GM23338 (cell line): ENCODE results near the gene ZFYVE28. TPM values are rescaled to one million over a fixed set of nuclear protein-coding genes. Genes with fewer than 3 reads are reported as not detected.

ENCODE experiments used
- ATAC-seq: fragments of 200-7000 bp; cut with Tn5 transposase; 3 replicates; pipeline ENCODE4 v1.9.1; 2020
- DNase-seq: peaks from one replicate; pipeline ENCODE4 v3.0.0-alpha.2; 2015; ENCODE audit warnings: low spot score
- H2AFZ ChIP-seq: fragments of 200-600 bp; sonication (generic); 2 replicates; pipeline ENCODE4 v1.8.0; 2016; ENCODE audit warnings: antibody characterized with exemption, mild to moderate bottlenecking, moderate library complexity
- H3F3A ChIP-seq: fragments of 200-600 bp; sonication (generic); replicated peaks from 2 replicates; pipeline ENCODE4 v1.8.0; 2017; ENCODE audit warnings: antibody characterized with exemption, mixed run types, low read depth
- H3K27ac ChIP-seq: fragments of 200-600 bp; sonication (generic); 2 replicates; pipeline ENCODE4 v1.6.1; 2016; ENCODE audit warnings: low read depth
- H3K27me3 ChIP-seq: fragments of 200-600 bp; sonication (generic); 2 replicates; pipeline ENCODE4 v1.8.0; 2016; ENCODE audit warnings: mild to moderate bottlenecking, mixed run types, moderate library complexity; ENCODE audit not compliant: insufficient read depth
- H3K36me3 ChIP-seq: fragments of 200-600 bp; sonication (generic); 2 replicates; pipeline ENCODE4 v1.8.0; 2016; ENCODE audit warnings: mild to moderate bottlenecking; ENCODE audit not compliant: insufficient read depth
- H3K4me1 ChIP-seq: fragments of 200-600 bp; sonication (generic); 2 replicates; pipeline ENCODE4 v1.8.0; 2016; ENCODE audit warnings: mild to moderate bottlenecking, moderate library complexity; ENCODE audit not compliant: insufficient read depth
- H3K4me2 ChIP-seq: fragments of 200-600 bp; sonication (generic); 2 replicates; pipeline ENCODE4 v1.7.1; 2017; ENCODE audit warnings: mixed run types
- H3K4me3 ChIP-seq: fragments of 200-600 bp; sonication (generic); 2 replicates; pipeline ENCODE4 v1.6.1; 2016; ENCODE audit warnings: mixed run types
- H3K79me2 ChIP-seq: fragments of 200-600 bp; sonication (generic); replicated peaks from 2 replicates; pipeline ENCODE4 v1.8.0; 2017; ENCODE audit warnings: mild to moderate bottlenecking; ENCODE audit not compliant: insufficient read depth
- H3K9me2 ChIP-seq: fragments of 200-600 bp; sonication (generic); 2 replicates; pipeline ENCODE4 v1.8.0; 2017; ENCODE audit not compliant: insufficient read depth
- H4K20me1 ChIP-seq: fragments of 200-600 bp; sonication (generic); replicated peaks from 2 replicates; pipeline ENCODE4 v1.8.0; 2017; ENCODE audit warnings: mild to moderate bottlenecking; ENCODE audit not compliant: insufficient read depth
- H3K27ac Mint-ChIP-seq: 2 replicates; pipeline ENCODE4 v1.8.0; 2020; ENCODE audit warnings: inconsistent platforms, mild to moderate bottlenecking, moderate library complexity, mixed read lengths
- H3K27me3 Mint-ChIP-seq: 3 replicates; pipeline ENCODE4 v1.8.0; 2022; ENCODE audit warnings: low read depth, mild to moderate bottlenecking, moderate library complexity, mixed read lengths, inconsistent platforms; ENCODE audit not compliant: insufficient read depth, poor library complexity
- H3K36me3 Mint-ChIP-seq: 3 replicates; pipeline ENCODE4 v1.8.0; 2021; ENCODE audit warnings: low read depth, mild to moderate bottlenecking, inconsistent platforms, moderate library complexity, mixed read lengths
- H3K4me1 Mint-ChIP-seq: 3 replicates; pipeline ENCODE4 v1.8.0; 2020; ENCODE audit warnings: mild to moderate bottlenecking, inconsistent platforms, mixed read lengths
- H3K4me3 Mint-ChIP-seq: 3 replicates; pipeline ENCODE4 v1.8.0; 2021; ENCODE audit warnings: moderate library complexity, mild to moderate bottlenecking, inconsistent platforms, mixed read lengths
- H3K9me3 Mint-ChIP-seq: 3 replicates; pipeline ENCODE4 v1.8.0; 2020; ENCODE audit warnings: moderate library complexity, mild to moderate bottlenecking, inconsistent platforms, mixed read lengths
- CREB1 ChIP-seq: fragments of 250-450 bp; sonication (Bioruptor Pico); IDR thresholded peaks from 2 replicates; pipeline ENCODE4 v1.5.0; 2020; ENCODE audit warnings: low read depth, mild to moderate bottlenecking, moderate library complexity
- CTCF ChIP-seq, 2 experiments: fragments of 200-600 bp in 1 of 2; sonication (generic) in 1 of 2; conservative IDR thresholded peaks; 2 replicates each; pipeline versions ENCODE4 v1.5.1 to v1.6.1; 2016 to 2017; ENCODE audit warnings: antibody characterized with exemption in 2 of 2, low read depth in 2 of 2, mild to moderate bottlenecking in 2 of 2, moderate library complexity in 1 of 2
- ETS1 ChIP-seq: IDR thresholded peaks from 2 replicates; pipeline ENCODE4 v1.6.1; 2016; ENCODE audit warnings: antibody characterized with exemption
- EZH2 ChIP-seq: fragments of 200-600 bp; sonication (generic); IDR thresholded peaks from one replicate; pipeline ENCODE4 v1.8.0; 2017; ENCODE audit warnings: antibody characterized with exemption, mild to moderate bottlenecking, low read depth; ENCODE audit not compliant: unreplicated experiment
- STAT1 ChIP-seq: IDR thresholded peaks from one replicate; pipeline ENCODE4 v1.6.1; 2016; ENCODE audit warnings: antibody characterized with exemption; ENCODE audit not compliant: unreplicated experiment
- ZNF114 ChIP-seq: fragments of 250-450 bp; sonication (Bioruptor Pico); IDR thresholded peaks from 2 replicates; pipeline ENCODE4 v1.5.0; 2020; ENCODE audit warnings: mild to moderate bottlenecking, moderate library complexity
- ZNF462 ChIP-seq: fragments of 250-450 bp; sonication (Bioruptor Pico); IDR thresholded peaks from 2 replicates; pipeline ENCODE4 v1.5.0; 2020; ENCODE audit warnings: mild to moderate bottlenecking, moderate library complexity
- polyA plus RNA-seq: library from polyadenylated mRNA; unstranded; fragments of >200 nt; fragmentation: Nextera tagmentation; extraction: Ambion mirVana; gene quantifications from 2 replicates; pipeline ENCODE4 v1.2.1, GENCODE V29; 2016
- total RNA-seq: library from RNA; depleted of rRNA; stranded (reverse); fragments of >200 nt; shearing (Covaris generic); gene quantifications from 2 replicates; pipeline ENCODE4 v1.2.3, GENCODE V29; 2014

Gene ZFYVE28
- total and polyA plus RNA-seq, 2 experiments from 2014 or later, result 2.6 to 4.6 TPM

GRCh38 chr4:2387218-2387617, 31.2 kb downstream of the ZFYVE28 start (continued):
- TF ChIP-seq ZNF462 (CRISPR knock-in tag), result no peak
- TF ChIP-seq STAT1, result no peak
- TF ChIP-seq CREB1, result no peak
- TF ChIP-seq ETS1, result no peak

GRCh38 chr4:2386717-2387116, 31.7 kb downstream of the ZFYVE28 start:
- Mint-ChIP-seq H3K27ac (no peak overlapping the region), H3K27me3 (peaks cover 8% of the 10 kb centered on the region), H3K4me3 (no peak overlapping the region), H3K9me3 (peaks cover 3% of the 10 kb centered on the region), H3K4me1 (peaks cover 33% of the 10 kb centered on the region), H3K36me3 (no peaks in the 10 kb centered on the region; the same call in 2 of the 3 replicates)
- Histone ChIP-seq H4K20me1 (no peaks in the 10 kb centered on the region), H3K27me3 (no peaks in the 10 kb centered on the region), H3K36me3 (no peaks in the 10 kb centered on the region), H3K4me2 (no peak overlapping the region), H3K4me3 (no peak overlapping the region), H3K79me2 (no peaks in the 10 kb centered on the region), H3K27ac (no peak overlapping the region), H3K4me1 (peaks cover 19% of the 10 kb centered on the region), H3K9me2 (no peaks in the 10 kb centered on the region), H3F3A (no peaks in the 10 kb centered on the region), H2AFZ (no peak overlapping the region)
- no peak for DNase-seq
- no peak for ATAC-seq
- TF ChIP-seq ZNF114 (CRISPR knock-in tag) (no peak), CTCF (conservative IDR thresholded peaks at IDR 0.05; ENCODE audit: low read depth in 2 of 2) (no peak), ETS1 (no peak), EZH2 (no peak)
